NCI-H187 treated with DMSO at 0.1 percent for 48 hours (cell line): Measurements from ENCODE around the gene SERPINA4.
"Not testable (repeated sequence)": the region's sequence is repeated elsewhere in the genome, so short reads cannot be mapped to it uniquely, and the experiment has no call there.

Source experiments
- DNase-seq: peaks from one replicate; lab custom pipeline; 2025; lab: John Stamatoyannopoulos, UW

Gene SERPINA4

GRCh38 chr14:94592457-94592856 is 31.2 kb downstream of the SERPINA4 start:
- DNase-seq, result no peak

GRCh38 chr14:94593376-94593748 is 32.1 kb downstream of the SERPINA4 start:
- no peak for DNase-seq

- DNase-seq, result no peak
These were observed 32.6 kb downstream of the SERPINA4 start for GRCh38 chr14:94593749-94594431.

- DNase-seq, result no peak
These were observed 33.2 kb downstream of the SERPINA4 start for GRCh38 chr14:94594441-94594840.

- no peak for DNase-seq
These were observed 34.7 kb downstream of the SERPINA4 start for GRCh38 chr14:94595912-94596311.

GRCh38 chr14:94596361-94596760 is 35.1 kb downstream of the SERPINA4 start:
- no peak for DNase-seq

GRCh38 chr14:94597788-94598187 is 36.5 kb downstream of the SERPINA4 start:
- no peak for DNase-seq

GRCh38 chr14:94598506-94598815 is 37.2 kb downstream of the SERPINA4 start:
- DNase-seq, result no peak

- no peak for DNase-seq
These were observed 37.8 kb downstream of the SERPINA4 start for GRCh38 chr14:94598816-94599655.

GRCh38 chr14:94599656-94600004 is 38.4 kb downstream of the SERPINA4 start:
- no peak for DNase-seq

GRCh38 chr14:94600148-94600545 is 38.9 kb downstream of the SERPINA4 start:
- no peak for DNase-seq

GRCh38 chr14:94601884-94602391 is 40.7 kb downstream of the SERPINA4 start:
- DNase-seq, result no peak

GRCh38 chr14:94602722-94603121 is 41.5 kb downstream of the SERPINA4 start:
- no peak for DNase-seq

GRCh38 chr14:94605361-94605760 is 44.1 kb downstream of the SERPINA4 start:
- no peak for DNase-seq

GRCh38 chr14:94608966-94609365 is 47.7 kb downstream of the SERPINA4 start:
- not testable (repeated sequence) for DNase-seq

- no peak for DNase-seq
These were observed 49.9 kb downstream of the SERPINA4 start for GRCh38 chr14:94611179-94611578.

- no peak for DNase-seq
These were observed 50.9 kb downstream of the SERPINA4 start, which contains the start of gene SERPINA3 for GRCh38 chr14:94612174-94612573. Gene SERPINA3 (plus strand): TSS chr14:94612391. CDS start chr14:94614442, 2,051 bp downstream.

- no peak for DNase-seq
These were observed 51.6 kb downstream of the SERPINA4 start for GRCh38 chr14:94612580-94613554.

- no peak for DNase-seq
These were observed 52.7 kb downstream of the SERPINA4 start for GRCh38 chr14:94613720-94614644.

GRCh38 chr14:94614802-94615201 is 53.6 kb downstream of the SERPINA4 start:
- no peak for DNase-seq

- DNase-seq, result no peak
These were observed 54.0 kb downstream of the SERPINA4 start for GRCh38 chr14:94615254-94615653.
